ENCODE results near the gene PTGDS.
A peak's percentile ranks its signal among the peaks of the same experiment; 100 is the strongest.

The PTGDS gene

GRCh38 chr9:136977223-136977622 is at the start of gene PTGDS:
PTGDS (plus strand) TSS chr9:136977504; CDS start chr9:136977579, 75 bp downstream.
- no peak for DNase-seq

- no peak for DNase-seq
Observed at GRCh38 chr9:136928591-136928990, 48.7 kb upstream of the PTGDS start.

- DNase-seq, result no peak
Observed at GRCh38 chr9:136930014-136930413, 47.3 kb upstream of the PTGDS start.

GRCh38 chr9:136931611-136932130 is 45.6 kb upstream of the PTGDS start:
- DNase-seq, result no peak

- no peak for DNase-seq
Observed at GRCh38 chr9:136934277-136934676, 43.0 kb upstream of the PTGDS start.

- DNase-seq, result no peak
Observed at GRCh38 chr9:136935651-136936050, 41.7 kb upstream of the PTGDS start.

DNA sequence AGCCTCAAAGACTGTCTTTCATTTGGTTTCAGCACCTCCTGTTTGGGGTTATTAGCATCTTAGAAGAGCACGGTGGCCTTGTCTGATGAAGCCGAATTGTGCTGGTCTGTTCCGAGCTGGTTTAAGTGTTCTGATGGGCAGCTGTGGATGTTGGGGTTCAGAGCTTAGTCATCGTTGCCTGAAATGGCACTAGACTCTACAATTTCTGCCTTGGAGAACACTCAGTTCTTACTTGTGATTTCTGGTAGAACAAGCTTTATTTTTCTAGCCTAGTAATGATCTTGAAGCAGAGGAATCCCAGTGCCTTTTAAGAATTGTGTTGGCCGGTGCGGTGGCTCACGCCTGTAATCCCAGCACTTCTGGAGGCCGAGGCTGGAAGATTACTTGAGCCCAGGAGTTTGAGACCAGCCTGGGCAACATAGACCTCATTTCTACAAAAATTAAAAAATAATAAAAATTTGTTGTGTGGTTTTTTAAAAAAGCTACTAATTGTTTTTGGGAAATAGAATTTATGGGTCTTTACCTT is 40.6 kb upstream of the PTGDS start:
- no peak for DNase-seq

- DNase-seq, result no peak
Observed at GRCh38 chr9:136937186-136938001, 39.9 kb upstream of the PTGDS start.

DNA sequence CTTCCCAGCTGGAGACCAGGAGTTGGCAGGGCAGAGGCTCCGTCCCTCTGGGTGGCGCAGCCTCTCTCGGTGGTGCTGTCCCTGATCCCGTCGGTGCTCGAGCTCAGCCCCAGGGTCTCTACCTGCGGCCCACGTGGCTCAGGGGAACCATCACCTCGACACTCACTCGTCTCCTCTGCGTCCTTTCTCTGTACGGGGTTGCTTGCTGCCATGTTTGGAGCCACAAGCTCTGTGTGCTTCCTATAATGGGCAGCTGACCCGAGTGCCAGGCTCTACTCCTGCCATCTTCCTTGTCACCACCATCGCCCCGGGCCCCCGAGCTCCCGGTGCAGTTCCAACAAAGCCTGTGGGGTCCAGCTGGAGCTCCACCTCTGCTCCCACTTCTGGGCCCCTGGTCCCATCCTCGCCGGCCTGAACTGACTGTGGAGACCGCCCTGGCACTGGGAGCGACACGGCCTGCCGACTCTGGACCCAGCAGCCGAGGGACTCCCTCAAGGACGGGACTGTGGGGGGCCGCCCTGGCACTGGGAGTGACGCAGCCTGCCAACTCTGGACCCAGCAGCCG is 37.8 kb upstream of the PTGDS start:
- no peak for DNase-seq

- DNase-seq, result no peak
Observed at GRCh38 chr9:136939996-136940525, 37.2 kb upstream of the PTGDS start.

DNA sequence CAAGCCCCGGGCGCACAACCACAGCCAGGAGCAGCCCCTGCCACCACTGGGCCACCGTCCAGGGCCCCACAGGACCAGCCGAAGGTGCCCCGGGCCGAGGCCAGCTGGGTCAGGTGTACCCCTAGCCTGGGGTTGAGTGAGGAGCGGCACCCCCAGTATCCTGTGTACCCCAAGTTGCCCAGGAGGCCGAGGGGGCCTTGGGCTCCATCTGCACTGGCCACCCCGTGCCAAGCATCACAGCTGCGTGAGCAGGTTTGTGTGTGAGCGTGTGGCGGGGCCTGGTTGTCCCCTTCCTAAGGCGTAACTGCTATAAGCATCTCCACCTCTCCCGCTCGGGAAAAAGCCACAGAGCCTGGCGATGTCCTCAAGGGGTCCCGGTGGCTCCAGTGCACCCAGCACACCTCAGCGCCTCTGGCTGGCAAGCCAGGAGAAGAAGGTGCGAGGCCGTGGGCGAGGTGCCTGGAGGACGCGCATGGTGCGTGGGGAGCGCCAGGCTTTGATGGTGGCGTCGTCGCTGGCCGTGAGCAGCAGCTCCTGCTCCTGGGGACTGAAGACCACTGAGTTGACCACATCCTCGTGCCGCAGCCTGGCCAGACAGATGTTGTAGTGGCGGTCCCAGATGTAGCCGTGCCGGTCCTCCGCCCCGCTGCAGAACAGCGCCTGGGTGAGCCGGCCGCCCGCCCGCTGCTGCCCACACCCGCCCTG is 36.6 kb upstream of the PTGDS start:
- no peak for DNase-seq

DNA sequence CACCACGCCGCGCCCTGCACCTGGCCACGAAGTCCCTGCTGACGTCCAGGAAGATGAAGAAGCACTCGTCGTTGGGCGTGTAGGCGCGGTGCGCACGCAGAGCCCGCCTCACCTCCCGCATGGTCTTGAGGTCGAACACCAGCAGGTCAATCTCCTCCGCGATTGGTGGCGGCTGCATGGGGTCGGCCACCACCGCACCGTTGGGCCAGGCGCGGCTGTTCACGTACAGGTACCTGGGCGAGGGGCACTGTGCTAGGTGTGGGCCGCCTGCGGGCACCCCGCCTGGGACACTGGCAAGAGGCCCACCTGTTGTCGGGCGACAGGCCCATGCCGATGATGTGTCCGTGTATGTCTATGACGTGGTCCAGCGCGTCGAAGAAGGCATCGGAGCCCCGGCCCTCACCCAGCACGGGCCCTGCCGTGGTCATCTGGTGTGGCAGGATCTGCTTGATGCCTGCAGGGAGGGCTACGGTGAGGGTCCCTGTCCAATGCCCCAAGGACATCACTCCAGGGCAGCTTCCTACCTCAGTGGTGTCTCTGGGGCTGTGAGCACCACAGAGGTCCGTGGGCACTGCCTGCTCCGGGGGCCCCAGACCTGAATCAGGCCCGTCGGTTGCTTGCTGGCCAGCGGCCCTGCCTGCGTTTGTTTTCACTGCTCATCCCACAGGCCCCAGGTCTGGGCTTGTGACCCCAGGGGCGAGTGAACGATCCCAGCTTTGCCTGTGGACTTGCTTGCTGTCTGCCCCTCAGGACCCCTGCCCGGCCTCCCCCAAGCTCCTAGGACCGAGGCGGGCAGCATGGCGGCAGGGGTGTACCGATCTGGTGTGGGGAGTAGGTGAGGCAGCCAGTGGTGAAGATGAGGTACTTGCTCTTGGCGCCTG is 35.8 kb upstream of the PTGDS start:
- no peak for DNase-seq

DNA sequence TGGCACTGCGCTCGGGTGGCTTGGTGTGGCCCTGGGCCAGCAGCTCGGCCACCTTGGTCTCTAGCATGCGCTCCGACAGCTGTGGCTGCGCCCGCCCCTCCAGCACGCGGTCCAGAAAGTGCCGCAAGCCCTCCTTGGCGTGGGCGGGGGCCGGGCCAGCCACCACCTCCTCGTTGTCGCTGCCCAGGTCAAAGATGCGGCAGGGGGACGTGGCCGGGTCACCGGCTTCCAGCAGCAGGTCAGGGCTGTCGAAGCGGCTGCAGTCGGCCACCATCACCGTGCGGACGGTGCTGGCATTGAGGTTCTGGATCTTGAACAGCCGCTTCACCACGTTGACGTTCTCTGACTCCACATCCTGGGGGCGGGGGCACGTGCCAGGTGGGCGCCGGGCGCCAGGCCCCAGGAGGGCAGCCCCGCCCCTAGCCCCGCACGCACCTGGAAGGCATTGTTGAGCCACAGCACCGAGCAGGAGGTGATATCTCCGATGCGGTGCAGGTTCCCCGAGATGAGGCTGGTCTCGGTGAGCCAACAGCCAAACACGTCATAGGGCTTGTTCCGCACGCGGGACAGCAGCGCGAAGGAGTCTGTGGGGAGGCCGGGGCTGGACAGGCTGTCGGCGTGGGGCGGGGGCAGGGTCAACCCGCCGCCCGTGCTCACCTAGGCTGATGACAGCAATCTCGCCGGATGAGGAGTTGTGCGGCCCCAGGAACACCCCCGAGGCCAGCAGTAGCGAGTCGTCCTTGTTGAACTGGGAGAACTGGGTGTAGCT is 35.0 kb upstream of the PTGDS start:
- DNase-seq, result no peak

- no peak for DNase-seq
Observed at GRCh38 chr9:136942881-136943230, 34.4 kb upstream of the PTGDS start.

DNA sequence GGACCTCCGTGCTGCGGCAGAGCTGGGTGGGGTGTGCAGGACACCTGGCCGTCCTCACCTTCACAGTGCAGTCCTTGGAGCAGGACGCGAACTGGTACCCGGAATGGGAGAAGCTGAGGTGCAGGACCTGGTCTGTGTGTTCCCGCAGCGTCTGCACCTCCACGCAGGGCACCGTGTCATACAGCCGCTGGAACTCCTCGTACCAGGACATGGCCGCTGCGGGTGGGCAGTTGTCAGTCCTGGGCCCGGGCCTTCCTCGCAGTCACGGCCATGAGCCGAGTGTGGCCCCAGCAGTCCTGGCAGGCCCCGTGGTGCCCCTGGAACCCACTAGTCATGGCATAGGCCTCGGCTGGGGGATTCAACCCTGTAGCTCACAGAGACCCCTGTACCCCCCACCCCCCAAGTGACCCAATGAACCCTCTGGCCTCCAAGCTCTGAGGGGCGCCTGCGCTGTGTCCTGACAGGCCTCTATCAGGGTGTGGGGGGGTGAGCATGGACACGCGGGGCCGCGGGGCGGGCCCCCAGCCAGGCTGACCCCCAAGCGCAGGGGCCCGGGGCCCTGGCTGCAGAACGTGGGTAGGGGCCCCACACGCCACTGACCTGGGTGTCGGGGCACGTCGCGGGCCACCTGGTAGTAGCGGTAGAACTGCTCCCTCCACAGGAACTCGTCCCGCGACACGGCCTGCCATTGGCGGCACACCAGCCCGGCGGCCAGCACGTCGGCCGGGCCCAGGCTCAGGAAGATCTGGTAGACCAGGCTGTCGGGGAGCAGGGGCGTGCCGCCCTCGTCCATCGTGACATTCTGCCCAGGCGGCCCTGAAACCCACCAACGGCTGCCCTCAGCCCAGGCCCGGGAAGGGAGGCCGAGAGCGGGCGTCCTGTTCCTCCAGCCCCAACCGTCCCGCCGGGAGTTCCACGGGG is 33.8 kb upstream of the PTGDS start:
- DNase-seq, result no peak

DNA sequence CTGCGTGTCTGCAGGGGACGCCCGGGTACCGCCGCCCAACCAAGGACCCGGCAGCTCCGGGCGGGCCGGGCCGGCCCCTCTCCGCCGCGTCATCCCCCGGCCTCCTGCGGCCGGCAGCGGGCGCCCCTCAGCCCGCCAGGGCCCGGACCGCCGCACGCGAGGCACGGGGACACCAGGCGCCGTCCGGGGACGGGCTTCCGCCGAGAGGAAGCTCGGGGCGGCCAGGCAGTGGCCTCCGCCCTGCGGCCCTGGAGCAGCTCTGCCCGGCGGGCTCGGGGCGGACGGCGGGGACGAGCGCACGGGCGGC is 33.1 kb upstream of the PTGDS start:
- DNase-seq, result no peak

- DNase-seq, result peak; percentile 97
Observed at GRCh38 chr9:136944519-136945332, 32.6 kb upstream of the PTGDS start, which contains the start of the genes C8G and FBXW5. C8G (plus strand) TSS chr9:136945243; CDS start chr9:136945321, 78 bp downstream. FBXW5 (minus strand) TSS chr9:136944738; CDS start chr9:136944083, 655 bp downstream.

DNA sequence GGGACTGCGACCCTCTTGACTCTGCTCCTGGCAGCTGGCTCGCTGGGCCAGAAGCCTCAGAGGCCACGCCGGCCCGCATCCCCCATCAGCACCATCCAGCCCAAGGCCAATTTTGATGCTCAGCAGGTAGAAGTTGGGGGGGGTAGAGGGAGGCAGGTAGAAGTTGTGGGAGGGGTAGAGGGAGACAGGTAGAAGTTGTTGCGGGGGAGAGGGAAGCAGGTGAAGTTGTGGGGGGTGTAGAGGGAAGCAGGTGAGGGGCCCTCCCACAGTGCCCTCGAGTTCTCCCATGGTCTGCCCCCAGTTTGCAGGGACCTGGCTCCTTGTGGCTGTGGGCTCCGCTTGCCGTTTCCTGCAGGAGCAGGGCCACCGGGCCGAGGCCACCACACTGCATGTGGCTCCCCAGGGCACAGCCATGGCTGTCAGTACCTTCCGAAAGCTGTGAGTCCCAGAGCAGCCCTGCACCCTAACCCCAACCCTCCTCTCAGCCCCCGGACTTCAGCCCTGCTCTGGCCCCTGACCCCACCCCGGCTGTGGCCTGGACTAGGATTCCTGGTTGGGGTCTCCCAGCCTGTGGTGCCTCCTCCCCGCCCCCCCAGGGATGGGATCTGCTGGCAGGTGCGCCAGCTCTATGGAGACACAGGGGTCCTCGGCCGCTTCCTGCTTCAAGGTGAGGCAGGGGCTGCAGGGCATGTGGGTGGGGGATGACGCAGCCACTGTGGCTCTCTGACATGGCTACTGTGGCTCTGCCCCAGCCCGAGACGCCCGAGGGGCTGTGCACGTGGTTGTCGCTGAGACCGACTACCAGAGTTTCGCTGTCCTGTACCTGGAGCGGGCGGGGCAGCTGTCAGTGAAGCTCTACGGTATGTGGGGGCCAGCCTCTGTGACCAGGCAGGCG is 31.7 kb upstream of the PTGDS start:
- DNase-seq, result no peak

Data from activated T-cell treated with anti-CD3 and anti-CD28 coated beads, Interleukin-2, amount 50 U/mL, for 1 hour (primary cell).